ENCODE measurements around the gene TNFRSF13B.
"Not testable (repeated sequence)": the region's sequence is repeated elsewhere in the genome, so short reads cannot be mapped to it uniquely, and the experiment has no call there.

The TNFRSF13B gene

DNA sequence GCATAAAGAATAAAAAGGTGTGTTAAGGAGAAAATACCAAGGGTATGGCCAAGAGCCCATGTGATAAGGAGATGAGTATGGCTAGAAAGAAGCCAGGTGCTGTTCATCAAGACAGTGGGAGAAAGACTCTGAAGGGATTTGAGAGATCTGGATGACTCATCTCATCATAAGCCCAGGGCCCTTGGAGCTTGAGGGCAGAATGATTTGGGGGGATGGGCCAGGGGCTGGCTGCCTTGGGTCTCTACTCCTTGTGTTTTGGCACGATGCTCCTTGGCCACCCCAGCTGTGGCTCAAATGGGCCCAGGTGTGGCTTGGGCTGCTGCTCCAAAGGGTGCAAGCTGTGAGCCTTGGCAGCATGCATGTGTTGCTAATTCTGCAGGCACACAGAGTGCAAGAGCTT is 14.5 kb upstream of the TNFRSF13B start:
- DNase-seq = peak; percentile 71

DNA sequence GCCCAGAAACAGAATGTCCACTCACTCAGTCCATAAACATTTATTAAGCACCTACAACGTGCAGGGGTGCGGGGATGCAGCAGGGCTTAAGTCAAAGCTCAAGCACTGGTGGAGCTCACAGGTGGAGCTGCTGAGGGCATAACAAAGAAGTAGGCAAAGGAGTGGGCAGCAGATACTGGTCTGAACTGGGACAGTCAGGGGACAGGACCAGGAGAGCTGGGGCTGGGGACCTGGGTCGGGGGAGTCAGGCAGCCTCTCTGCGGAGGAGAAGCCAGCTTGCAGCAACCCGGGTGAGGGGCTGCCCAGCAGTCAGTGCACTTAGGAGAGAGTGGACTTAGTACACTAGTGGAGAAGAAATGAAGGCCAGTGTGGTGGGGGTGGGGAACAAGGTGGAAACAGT is 10.0 kb upstream of the TNFRSF13B start:
- no peak for DNase-seq

DNA sequence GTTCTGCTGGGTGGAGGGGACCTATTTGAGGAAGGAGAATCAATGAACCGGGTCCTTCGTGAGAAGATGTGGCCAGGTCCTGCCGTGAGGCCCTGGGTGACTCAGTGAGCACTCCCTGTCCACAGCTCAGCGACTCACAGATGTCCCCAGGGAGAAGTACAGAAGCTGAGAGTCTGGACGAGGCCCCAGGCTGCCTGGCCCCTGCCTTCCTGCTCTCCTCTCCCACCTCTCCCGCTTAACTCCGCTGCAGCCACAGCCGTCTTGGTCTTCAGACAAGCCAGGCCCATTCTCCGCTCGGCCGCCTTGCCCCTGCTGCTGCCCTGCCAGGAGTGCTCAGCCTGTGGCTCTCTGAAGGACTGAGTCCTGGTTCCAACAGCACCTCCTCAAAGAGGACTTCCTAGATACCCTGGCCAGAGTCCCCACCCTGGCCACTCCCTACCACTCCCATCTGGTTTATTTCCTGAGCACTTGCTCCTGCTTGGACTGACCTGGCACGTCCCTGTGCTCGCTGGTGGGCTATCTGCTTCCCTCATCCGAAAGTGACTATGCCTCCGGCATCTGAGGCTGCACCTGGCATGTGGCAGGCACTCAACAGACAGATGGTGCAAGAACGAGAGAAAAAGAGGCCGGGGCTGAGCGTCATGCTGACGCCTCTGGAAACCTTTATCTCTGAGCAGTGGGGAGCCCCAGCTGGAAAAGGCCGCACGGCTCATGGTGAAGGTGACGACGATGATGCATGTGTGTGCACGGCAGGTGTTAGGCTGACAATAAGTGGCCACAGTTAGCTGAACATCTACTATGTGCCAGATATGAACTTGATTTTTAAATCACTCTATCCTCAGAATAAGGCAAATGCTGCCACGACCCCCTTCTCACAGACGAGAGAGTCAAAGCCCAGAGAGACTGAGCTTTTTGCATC is 9.2 kb upstream of the TNFRSF13B start:
- no peak for DNase-seq

DNA sequence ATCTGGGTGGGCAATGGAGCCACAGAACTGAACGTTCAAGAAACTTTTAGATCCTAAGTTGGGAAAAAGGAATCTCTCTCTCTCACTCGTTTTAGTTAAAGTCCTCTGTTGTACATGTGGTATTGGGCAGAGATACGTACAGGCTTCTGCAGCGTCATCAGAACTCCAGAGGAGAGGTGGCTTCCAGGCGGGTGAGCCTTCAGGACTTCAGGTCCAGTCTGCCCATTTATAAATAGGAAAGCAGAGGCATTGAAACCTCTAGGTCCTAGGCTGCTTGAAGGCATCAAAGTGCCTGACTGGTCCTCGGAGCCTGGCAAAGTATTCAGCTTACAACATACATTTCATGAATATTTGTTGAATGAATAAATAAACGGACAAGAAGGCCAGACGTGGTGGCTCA is 8.1 kb upstream of the TNFRSF13B start:
- no peak for DNase-seq

DNA sequence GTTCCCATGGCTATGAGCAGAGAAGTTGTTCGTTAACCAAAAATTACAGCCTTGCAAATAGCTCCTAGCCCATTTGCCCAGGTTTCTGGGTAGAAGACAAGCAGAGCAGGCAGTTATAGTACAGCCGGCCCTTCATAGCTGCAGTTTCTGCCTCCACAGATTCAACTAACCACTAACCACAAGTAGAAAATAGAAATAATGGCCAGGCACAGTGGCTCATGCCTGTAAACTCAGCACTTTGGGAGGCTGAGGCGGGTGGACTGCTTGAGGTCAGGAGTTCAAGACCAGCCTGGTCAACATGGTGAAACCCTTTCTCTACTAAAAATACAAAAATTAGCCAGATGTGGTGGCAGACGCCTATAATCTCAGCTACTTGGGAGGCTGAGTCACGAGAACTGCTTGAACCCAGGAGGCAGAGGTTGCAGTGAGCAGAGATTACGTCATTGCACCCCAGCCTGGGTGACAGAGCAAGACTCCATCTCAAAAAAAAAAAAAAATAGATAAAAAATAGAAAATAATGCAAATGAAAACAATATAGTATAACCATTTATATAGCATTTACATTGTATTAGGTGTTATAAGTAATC is 7.4 kb upstream of the TNFRSF13B start:
- DNase-seq = not testable (repeated sequence)

DNA sequence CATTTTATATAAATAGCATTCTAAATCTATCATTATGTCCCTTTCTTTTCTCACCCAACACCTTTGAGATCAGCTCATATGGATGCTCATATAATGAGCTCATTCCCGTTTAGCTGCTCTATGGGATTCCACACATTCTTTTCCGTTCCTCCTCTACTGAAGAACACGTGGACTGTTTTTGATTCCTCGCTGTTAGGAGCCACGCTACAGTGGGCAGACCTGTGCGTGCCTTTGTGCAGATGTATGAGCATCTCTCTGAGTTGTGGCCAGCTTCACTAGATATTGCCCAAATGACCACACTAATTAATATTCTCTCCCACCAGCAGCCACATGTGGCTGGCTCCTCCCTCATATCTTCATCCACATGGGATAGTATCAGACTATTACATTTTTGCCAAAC is 6.0 kb upstream of the TNFRSF13B start:
- no peak for DNase-seq

DNA sequence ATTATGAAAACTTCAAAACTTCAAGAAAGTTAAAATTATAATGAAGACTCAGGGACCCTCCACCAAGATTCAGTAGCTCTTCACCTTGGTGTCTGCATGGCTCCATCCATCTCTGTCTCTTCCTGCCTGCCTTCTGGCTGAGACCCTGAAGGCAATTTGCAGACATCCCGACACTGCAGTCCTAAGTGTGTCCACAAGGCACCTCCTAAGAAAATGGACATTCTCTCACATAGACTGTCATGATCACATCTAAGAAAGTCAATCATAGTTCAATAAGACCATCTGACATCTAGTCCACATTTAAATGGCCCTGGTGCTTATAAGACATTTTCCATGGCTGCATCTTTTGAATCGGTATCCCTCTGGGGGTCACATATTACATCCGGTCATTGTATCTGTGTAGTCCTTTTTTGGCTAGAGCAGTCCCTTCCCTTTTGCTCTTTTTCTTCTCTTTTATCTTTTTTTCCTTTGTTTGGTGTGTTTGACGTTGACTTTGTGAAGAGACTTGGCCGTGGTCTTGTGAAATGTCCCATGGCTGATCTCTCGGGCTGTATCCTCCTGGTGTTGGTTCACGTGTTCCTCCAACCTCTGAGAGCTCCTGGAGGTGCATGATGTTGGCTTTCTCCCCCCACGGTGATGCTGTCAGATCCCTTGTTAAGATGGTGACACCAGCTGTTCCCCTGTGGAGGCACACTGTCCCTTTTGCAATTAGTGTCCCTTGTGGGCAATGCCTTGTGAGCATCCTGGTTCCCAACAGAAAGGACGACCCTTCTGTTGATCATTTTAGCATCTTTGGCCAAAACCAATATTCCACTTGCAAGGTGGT is 5.0 kb upstream of the TNFRSF13B start:
- no peak for DNase-seq

DNA sequence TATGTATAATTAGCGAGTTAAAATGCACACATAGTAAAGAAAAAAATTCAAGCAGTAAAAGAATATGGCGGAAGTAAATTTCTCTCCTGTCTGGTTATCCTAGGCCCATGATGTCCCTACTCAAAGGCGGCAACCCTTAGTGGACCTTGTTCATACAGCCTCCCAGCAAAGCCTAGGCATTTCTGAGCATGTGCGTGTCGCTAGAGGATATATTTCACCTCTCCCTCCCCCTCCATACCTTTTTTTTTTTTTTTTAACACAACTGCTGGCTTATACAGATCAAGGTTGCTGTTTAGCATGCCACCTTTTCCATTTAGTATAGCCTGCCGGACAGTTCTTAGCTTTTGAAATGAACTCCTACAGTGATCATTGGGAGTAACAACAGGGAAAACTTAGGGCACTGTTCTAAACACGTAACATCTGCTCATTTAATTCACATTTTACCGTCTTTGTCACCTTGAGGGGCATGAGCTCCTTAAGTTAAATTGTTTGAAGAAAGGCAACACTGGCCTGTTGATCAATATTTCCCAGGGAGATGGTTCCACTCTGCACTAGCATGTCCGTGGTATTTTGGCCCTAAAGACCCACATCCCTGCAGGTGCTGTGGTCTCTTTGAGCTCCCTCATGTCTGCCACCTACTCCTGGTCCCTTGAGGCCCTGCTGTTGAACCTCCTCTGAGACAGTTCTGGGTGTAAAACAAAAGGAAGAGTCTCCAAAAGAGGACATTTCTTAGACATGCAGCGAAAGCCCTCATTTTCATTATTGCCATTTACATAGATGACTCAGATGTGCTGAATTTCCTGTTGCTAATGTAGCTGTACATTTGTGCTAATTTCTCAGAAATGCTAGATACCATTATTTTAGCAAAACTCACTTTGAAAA is 4.1 kb upstream of the TNFRSF13B start:
- no peak for DNase-seq

DNA sequence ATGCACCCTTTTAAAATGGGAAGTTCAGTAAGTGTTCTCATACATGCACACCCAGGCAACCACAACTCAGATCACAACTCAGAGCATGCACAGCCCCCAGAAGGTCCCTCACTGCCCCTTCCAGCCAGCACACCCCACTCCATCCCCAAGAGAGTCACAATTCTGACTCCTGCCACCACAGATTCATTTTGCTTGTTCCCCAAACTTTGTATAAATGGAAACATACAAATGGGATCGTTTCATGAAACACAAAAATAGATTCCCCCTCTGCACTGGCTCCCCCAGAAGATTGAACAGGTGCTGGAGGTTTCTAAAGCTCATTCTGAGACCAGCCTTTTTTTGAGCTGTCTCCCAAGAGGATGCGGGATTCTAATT is 3.3 kb upstream of the TNFRSF13B start:
- DNase-seq = no peak

DNA sequence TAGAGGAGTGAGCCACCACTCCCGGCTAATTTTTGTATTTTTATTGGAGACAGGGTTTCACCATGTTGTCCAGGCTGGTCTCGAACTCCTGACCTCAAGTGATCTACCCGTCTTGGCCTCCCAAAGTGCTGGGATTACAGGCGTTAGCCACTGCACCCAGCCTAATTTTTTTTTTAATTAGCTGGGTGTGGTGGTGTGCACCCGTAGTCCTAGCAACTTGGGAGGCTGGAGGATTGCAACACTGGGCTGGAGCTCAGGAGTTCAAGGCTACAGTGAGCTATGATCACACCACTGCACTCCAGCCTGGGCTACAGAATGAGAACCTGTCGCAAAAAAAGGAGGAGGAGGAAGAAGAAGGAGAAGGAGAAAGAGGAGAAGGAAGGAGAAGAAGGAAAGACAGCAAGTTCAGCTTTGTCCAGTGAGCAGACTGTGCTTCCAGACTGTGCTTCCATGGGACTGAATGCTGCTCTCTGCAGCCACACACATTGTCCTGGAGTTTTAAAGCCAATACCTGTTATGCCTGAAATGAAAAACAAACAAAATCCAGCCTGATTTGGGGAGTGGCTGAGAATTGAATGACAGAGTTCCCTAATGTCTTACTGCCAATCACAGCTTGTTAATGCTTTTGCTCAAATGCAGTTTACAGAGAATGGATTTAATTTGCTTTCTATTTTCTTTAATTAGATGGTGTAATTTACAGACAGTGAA is 2.8 kb upstream of the TNFRSF13B start:
- no peak for DNase-seq

DNA sequence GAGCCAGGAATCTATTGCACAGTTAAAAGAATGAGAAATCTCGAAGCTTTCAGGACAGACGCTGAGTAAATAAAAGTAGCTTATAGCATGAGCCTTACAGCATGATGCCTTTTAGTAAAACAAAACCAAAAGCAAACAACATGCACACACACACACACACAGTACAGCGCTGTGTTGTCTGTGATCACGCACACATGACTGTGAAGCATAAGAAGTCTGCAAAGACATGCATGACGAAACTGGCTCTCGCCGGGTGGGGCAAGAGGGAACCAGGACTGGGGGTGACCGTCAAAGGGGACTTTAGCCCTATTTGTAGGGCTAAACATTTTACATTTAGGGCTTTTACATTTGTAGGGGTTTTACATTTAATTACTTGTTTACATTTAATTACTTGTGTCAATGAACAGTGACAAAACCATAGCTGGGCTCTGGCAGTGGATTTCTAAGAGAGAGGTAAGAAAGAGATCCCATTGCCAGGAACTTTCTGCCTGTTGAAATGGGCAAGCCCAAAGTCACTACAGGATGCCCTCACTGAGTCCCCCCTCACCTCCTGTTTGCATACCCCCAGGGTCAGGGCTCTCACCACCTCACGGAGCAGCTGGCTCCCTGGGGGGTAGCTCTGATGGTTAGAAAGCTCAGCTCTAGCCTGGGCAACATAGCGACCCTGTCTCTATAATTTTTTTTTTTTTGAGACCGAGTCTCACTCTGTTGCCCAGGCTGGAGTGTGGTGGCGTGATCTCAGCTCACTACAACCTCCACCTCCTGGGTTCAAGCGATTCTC is 2.0 kb upstream of the TNFRSF13B start:
- no peak for DNase-seq

DNA sequence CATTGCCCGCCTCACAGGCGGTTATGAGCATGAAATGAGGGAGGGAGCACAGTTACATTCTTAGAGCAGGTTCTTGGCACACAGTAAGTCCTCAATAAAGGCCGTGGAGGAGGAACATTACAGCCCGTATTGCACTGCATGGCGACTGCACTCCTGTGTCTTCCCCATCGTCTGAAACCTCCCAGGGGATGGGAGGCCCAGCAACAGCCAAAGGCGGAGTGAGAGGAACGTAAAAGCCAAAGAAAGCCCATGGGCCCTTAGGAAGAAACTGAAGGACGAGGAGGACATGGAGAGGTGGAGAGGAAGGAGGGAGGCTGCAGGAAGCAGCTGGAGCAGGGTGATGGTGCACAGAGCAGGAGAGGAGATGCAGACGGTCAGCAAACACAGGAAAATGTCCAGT is 1.1 kb upstream of the TNFRSF13B start:
- not testable (repeated sequence) for DNase-seq

DNA sequence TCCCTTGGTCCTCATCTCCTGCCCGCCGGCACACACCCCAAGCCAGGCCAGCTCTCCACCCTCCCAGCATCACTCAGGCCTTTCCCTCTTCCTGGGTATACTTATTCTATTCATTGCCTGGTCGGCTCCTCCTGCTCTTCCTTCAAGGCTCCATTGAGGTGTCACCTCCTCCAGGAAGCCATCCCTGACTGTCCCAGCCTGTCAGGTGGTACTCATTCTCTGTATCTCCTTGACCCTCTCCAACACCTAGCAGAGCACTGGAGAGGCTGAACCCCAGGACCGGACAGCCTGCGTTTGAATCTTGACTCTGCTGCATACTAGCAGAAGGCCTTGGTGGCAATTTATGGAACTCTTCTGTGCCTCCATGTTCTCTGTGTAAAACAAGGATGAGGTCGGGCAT is 428 bp upstream of the TNFRSF13B start:
- DNase-seq = no peak

DNA sequence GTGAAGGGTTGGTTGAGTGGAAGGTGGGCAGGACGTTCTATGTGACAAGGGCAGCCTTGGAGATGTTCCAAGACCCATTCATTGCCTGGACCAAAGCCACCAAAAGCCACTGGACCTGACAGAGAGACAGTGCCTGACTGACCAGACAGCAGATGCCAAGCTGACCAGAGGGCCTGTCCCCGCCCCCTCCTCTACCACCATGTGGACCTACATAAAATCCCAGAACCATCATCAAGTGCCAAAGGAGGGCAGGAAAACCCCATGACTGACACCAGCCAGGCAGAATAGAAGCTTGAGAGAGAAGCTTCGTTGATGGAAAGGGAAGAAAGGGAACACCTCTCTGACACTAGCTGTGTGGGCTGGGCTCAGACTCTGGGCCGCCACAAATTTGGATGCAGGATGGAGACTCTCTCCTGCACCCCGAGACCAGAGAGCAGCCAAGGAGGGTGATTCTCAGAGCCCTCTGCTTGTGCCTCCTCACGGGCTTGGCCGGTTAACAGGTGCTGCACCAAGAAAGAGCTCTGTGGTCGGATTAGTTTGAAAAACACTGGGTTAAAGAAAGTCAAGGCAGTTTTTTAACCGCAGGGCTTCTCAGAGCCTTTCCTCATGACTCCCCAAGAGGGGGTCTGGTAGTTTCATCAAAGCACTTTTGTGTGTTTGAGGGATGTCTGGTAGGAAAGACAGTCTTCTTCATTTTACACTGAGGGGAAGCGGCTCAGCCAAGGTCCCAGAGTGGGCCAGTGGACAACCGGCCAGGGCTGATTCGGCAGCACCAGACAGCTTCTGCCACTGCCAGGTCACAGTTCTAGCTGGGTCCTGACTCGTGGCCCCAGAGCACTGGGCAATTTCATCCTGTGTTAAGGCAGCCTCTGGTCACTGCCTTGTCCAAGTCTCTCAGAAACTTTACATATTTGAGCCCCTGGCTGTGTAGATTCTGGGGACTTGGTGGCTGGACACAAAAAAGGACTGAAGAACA is 1.7 kb downstream of the TNFRSF13B start:
- no peak for DNase-seq

DNA sequence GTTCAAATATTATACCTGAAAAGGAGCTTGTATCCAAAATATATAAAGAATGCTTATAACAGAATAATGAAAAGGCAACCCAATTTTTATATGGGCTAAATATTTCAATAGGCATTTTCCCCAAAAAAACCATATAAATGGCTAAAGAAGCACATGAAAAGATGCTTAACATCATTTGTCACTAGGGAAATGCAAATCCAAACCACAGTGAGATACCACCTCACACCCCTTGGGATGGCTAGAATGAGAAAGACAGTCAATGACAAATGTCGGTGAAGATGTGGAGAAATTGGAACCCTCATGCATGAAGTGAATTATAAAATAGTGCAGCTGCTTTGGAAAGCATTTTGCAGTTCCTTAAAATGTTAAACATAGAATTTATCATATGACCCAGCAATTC is 3.1 kb downstream of the TNFRSF13B start:
- no peak for DNase-seq

DNA sequence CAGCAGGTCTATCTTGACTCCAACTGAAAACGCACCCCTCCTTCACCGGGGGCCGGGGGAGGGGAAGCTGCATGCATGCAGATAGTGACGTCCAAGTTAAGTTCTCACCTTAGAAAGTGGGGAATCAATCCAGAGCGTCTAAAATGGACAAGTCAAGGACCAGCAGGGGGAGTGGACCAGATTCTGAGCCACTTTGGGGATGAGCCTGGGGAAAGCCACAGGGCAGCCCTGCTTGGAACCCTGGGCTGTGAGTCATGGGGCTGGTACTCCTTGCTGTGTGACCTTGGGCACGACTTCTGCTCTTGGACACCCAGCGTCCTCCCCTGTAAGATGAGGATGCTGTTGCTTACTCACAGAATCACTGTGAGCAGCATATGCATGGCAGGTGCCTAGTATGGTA is 9.1 kb downstream of the TNFRSF13B start:
- DNase-seq = peak; percentile 25

DNA sequence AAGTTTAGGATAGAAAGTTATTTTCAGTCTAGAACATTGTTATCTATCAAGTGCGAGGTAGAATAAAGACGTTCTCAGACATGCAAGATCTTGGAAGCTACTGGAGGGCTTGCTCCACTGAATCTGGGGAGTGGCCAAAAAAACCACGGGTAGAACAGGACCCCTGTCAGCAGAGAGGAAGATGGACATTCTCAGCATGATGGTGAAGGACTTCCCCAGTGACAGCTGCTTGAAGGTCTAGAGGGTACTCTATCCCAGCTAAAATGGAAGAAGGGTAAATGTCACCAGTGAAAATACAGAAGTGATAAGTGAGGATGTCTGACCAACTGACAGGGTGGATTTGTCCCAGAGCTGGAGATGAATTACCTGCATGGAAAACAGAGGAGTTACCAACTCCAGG is 10.1 kb downstream of the TNFRSF13B start:
- no peak for DNase-seq

DNA sequence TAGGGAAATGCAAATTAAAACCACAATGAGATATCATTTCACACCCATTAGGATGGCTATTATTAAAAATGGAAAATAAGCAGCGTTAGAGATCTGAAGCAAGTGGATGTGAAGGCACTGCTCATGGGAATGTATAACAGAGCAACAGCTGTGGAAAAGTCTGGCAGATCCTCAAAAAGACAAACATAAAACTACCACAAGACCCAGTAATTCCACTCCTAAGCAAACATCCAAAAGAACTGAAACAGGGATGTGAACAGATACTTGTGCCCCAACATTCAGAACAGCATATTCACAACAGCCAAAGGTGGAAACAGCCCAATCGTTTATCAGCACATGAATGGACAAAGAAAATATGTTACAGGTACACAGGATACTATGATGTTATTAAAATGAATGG is 10.9 kb downstream of the TNFRSF13B start:
- DNase-seq = not testable (repeated sequence)

DNA sequence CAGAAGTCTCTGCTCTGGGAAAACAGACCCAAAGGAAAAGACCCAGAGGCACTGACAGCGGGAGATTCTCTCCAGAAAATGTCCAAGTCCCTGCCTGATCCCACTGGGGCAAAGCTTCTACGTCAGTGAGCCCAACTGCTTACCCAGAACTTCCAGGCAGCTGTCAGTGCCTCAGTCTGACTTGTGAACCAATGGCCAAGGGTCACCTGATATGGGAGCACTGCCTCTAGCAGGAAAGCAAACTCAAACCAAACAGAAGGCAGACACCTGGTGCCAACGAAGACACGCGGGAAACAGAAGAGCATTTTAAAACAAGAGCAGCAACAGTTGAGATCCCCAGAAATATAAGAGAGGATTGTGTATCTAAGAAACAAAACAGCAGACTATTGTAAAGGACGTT is 16.9 kb downstream of the TNFRSF13B start:
- DNase-seq = not testable (repeated sequence)

DNA sequence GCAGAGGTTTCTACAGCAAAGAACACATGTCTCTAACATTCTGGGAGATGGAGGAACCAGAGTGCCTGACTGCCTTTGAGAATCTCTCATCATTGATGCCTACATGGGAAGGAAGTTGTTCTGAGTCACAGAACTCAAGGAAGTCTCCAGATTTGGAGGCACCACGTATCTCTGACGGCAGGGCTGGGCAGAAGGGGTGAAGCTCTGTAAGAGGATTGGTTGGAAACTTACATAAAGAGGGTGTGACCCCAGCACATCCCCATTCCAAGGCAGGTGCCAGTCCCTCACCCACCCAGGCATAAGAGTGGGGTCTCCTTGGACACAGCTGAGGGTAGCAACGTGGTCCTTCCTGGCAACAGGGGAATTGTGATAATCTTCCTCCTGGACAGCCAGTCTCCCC is 17.4 kb downstream of the TNFRSF13B start:
- DNase-seq = no peak
